GM12878 (cell line): ENCODE data around the gene MROH8. TPM values are rescaled to one million over a fixed set of nuclear protein-coding genes. Genes with fewer than 3 reads are reported as not detected.

Source experiments
- ATAC-seq: fragments of 200-7000 bp; cut with Tn5 transposase; 3 replicates; pipeline ENCODE4 v1.9.1; 2020; ENCODE audit warnings: mild to moderate bottlenecking, moderate library complexity
- BruUV-seq: library from RNA; stranded (reverse); fragments of 400-500 nt; replicated peaks from 2 replicates; lab custom pipeline; 2021; lab: Mats Ljungman, UMichigan
- CTCF ChIA-PET: fragments of 300-600 bp; sonication (Branson Sonifier 250); formaldehyde crosslinking; extraction: SDS; loops from one replicate; lab custom pipeline; 2021; ENCODE audit warnings: inconsistent platforms; lab: Yijun Ruan, JAX
- POLR2A ChIA-PET: fragments of 350-600 bp; formaldehyde crosslinking; extraction: SDS; loops from one replicate; lab custom pipeline; 2021; ENCODE audit warnings: inconsistent platforms; lab: Charles Lee
- RAD21 ChIA-PET: fragments of 300-600 bp; sonication (Branson Sonifier 250); formaldehyde crosslinking; loops from one replicate; lab custom pipeline; 2023; ENCODE audit warnings: antibody characterized with exemption; ENCODE audit not compliant: unreplicated experiment; lab: Charles Lee
- SMC1A ChIA-PET: fragments of 300-600 bp; sonication (Branson Sonifier 250); formaldehyde crosslinking; loops from one replicate; lab custom pipeline; 2023; ENCODE audit not compliant: unreplicated experiment, uncharacterized antibody; lab: Charles Lee
- DNase-seq: peaks from one replicate; pipeline ENCODE4 v3.0.0-alpha.2; 2011; ENCODE audit warnings: low read depth, low spot score
- FAIRE-seq: peaks from 3 replicates; lab custom pipeline; 2011; peaks lifted over from hg19 to GRCh38; lab: Jason Lieb, UNC
- H2AFZ ChIP-seq: 2 replicates; pipeline ENCODE4 v1.6.0; 2011; ENCODE audit warnings: low read depth, low read length, control low read depth; ENCODE audit not compliant: control insufficient read depth
- H3K27ac ChIP-seq: 2 replicates; pipeline ENCODE4 v1.5.1; 2011; ENCODE audit warnings: control low read depth; ENCODE audit not compliant: control insufficient read depth, insufficient read depth
- H3K27me3 ChIP-seq, 2 experiments: replicated peaks in 1 of 2; 2 replicates each; pipeline versions ENCODE4 v1.6.0 to v1.6.1; 2011; ENCODE audit warnings: low read length in 1 of 2; ENCODE audit not compliant: control insufficient read depth in 2 of 2, insufficient read depth in 2 of 2
- H3K36me3 ChIP-seq, 2 experiments: 2 replicates each; pipeline ENCODE4 v1.5.1; 2011; ENCODE audit warnings: low read length in 1 of 2; ENCODE audit not compliant: control insufficient read depth in 2 of 2, insufficient read depth in 2 of 2
- H3K4me1 ChIP-seq: 2 replicates; pipeline ENCODE4 v1.6.1; 2011; ENCODE audit warnings: mild to moderate bottlenecking, low read length, moderate library complexity, mixed read lengths; ENCODE audit not compliant: control insufficient read depth, insufficient read depth
- H3K4me2 ChIP-seq: 2 replicates; pipeline ENCODE4 v1.6.0; 2011; ENCODE audit warnings: control low read depth; ENCODE audit not compliant: control insufficient read depth, insufficient read depth
- H3K4me3 ChIP-seq: fragments of 200-600 bp; sonication (generic); 2 replicates; pipeline ENCODE4 v1.5.1; 2016
- H3K79me2 ChIP-seq: 2 replicates; pipeline ENCODE4 v1.6.0; 2011; ENCODE audit warnings: low read length; ENCODE audit not compliant: control insufficient read depth, insufficient read depth
- H3K9ac ChIP-seq: 2 replicates; pipeline ENCODE4 v1.8.0; 2011; ENCODE audit warnings: low read length, control low read depth, mixed read lengths; ENCODE audit not compliant: control insufficient read depth, insufficient read depth
- H3K9me3 ChIP-seq: replicated peaks from 3 replicates; pipeline ENCODE4 v1.5.1; 2011; ENCODE audit warnings: mild to moderate bottlenecking, low read length; ENCODE audit not compliant: control insufficient read depth, insufficient read depth
- H4K20me1 ChIP-seq: 2 replicates; pipeline ENCODE4 v1.6.0; 2011; ENCODE audit not compliant: control insufficient read depth, insufficient read depth
- CBX3 ChIP-seq: fragments of 200-600 bp; sonication (generic); IDR thresholded peaks from 2 replicates; pipeline ENCODE4 v1.6.1; 2016; ENCODE audit warnings: low read depth, borderline replicate concordance
- CHD2 ChIP-seq: IDR thresholded peaks from 2 replicates; pipeline ENCODE4 v1.6.1; 2011; ENCODE audit warnings: low read depth, low read length, improper control_type of control experiment, borderline replicate concordance
- CREB1 ChIP-seq: IDR thresholded peaks from 2 replicates; pipeline ENCODE4 v1.6.1; 2012; ENCODE audit warnings: low read depth, mild to moderate bottlenecking, inconsistent platforms
- ESRRA ChIP-seq: IDR thresholded peaks from 2 replicates; pipeline ENCODE4 v1.6.1; 2012; ENCODE audit warnings: mild to moderate bottlenecking, low read length, improper control_type of control experiment
- ETV6 ChIP-seq, 2 experiments: fragments of 450-650 bp in 1 of 2; IDR thresholded peaks in 1 of 2; conservative IDR thresholded peaks in 1 of 2; 2 replicates each; pipeline ENCODE4 v1.6.1; 2014; ENCODE audit warnings: antibody characterized with exemption in 1 of 2, borderline replicate concordance in 1 of 2, low read depth in 1 of 2, mild to moderate bottlenecking in 1 of 2, moderate library complexity in 1 of 2
- EZH2 ChIP-seq: IDR thresholded peaks from 2 replicates; pipeline ENCODE4 v1.6.1; 2012; ENCODE audit warnings: low read depth, mild to moderate bottlenecking, control low read depth, inconsistent platforms, low read length, borderline replicate concordance; ENCODE audit not compliant: control insufficient read depth
- HDGF ChIP-seq: fragments of 450-650 bp; IDR thresholded peaks from 2 replicates; pipeline ENCODE4 v1.6.1; 2016; ENCODE audit warnings: antibody characterized with exemption
- IRF3 ChIP-seq: fragments of 450-650 bp; IDR thresholded peaks from 2 replicates; pipeline ENCODE4 v1.6.1; 2014; ENCODE audit warnings: mild to moderate bottlenecking
- MYC ChIP-seq: IDR thresholded peaks from 2 replicates; pipeline ENCODE4 v1.6.1; 2011; ENCODE audit warnings: mild to moderate bottlenecking, low read length, moderate library complexity, inconsistent platforms; ENCODE audit not compliant: insufficient read depth, insufficient replicate concordance, insufficient read length, severe bottlenecking
- POLR2AphosphoS2 ChIP-seq: IDR thresholded peaks from 2 replicates; pipeline ENCODE4 v1.6.1; 2011; ENCODE audit warnings: low read depth, mild to moderate bottlenecking, low read length, improper control_type of control experiment, moderate library complexity
- REST ChIP-seq: IDR thresholded peaks from 2 replicates; pipeline ENCODE4 v1.6.1; 2012; ENCODE audit warnings: mild to moderate bottlenecking, low read depth, low read length
- RUNX3 ChIP-seq: IDR thresholded peaks from 2 replicates; pipeline ENCODE4 v1.6.1; 2012; ENCODE audit warnings: low read length, inconsistent platforms
- SPI1 ChIP-seq: IDR thresholded peaks from 2 replicates; pipeline ENCODE4 v1.6.1; 2011; ENCODE audit warnings: low read depth, mild to moderate bottlenecking, low read length, moderate library complexity, borderline replicate concordance; ENCODE audit not compliant: insufficient read depth
- TCF7 ChIP-seq: IDR thresholded peaks from 2 replicates; pipeline ENCODE4 v1.6.1; 2014; ENCODE audit warnings: antibody characterized with exemption, borderline replicate concordance
- WGBS: methylation state at CpG from one replicate; pipeline ENCODE4 v1.1.6; 2016; ENCODE audit warnings: low lambda C conversion rate; ENCODE audit not compliant: insufficient replicate concordance, insufficient coverage; ENCODE audit errors: missing lambda C conversion rate; 5-methylcytosine and 5-hydroxymethylcytosine counted together
- in situ Hi-C: fragments of 300-500 bp; cut with MboI; formaldehyde crosslinking; loops from 9 replicates; pipeline ENCODE4 v1.14.3; 2018; ENCODE audit warnings: mixed read lengths
- intact Hi-C: fragments of 100-400 bp; cut with micrococcal nuclease; formaldehyde crosslinking; loops from one replicate; pipeline ENCODE4 v1.14.2; 2022; ENCODE audit not compliant: unreplicated experiment
- polyA plus RNA-seq, 11 experiments: library from polyadenylated mRNA; depleted of rRNA in 4 of 11; unstranded in 6 of 11; stranded (reverse) in 5 of 11; fragments of >200 nt; fragmentation: Nextera tagmentation in 4 of 11; fragmentation: Illumina TruSeq in 1 of 11; extraction: Ambion mirVana in 4 of 11; extraction: Trizol in 1 of 11; gene quantifications; 1 replicate in 1 of 11; 2 replicates in 10 of 11; pipeline versions ENCODE4 v1.2.1 to v1.2.3, GENCODE V29; 2011 to 2016; ENCODE audit warnings: inconsistent platforms in 2 of 11, missing spikeins in 2 of 11, low read depth in 1 of 11
- total RNA-seq, 4 experiments: library from RNA; depleted of rRNA in 3 of 4; stranded (reverse); fragments of >200 nt in 3 of 4; fragmentation: Illumina TruSeq in 1 of 4; extraction: Trizol in 1 of 4; gene quantifications; 2 replicates each; pipeline versions ENCODE4 v1.2.1 to v1.2.3, GENCODE V29; 2013 to 2021
- TF ChIP-seq, protein P1 (sequence below): fragments of 150-350 bp; IDR thresholded peaks from 2 replicates; pipeline ENCODE4 v1.6.1; 2016; ENCODE audit warnings: low read depth, low read length

Gene MROH8
- total and polyA plus RNA-seq, 10 of the 15 experiments (the other 5 are each of a cell fraction or from before 2014, with no cell fraction given) = 0.16 to 2.8 (median 1.8) TPM

GRCh38 chr20:37161830-37162549 lies 17.4 kb downstream of the MROH8 start:
- no peak for DNase-seq
- Histone ChIP-seq H3K27me3 (no peaks in the 10 kb centered on the region), H3K9me3 (no peaks in the 10 kb centered on the region), H3K27ac (no peak overlapping the region), H3K79me2 (no peaks in the 10 kb centered on the region), H3K4me3 (no peak overlapping the region), H3K4me1 (no peaks in the 10 kb centered on the region), H4K20me1 (no peaks in the 10 kb centered on the region), H3K36me3 (no peaks in the 10 kb centered on the region), H3K4me2 (no peak overlapping the region), H3K9ac (no peak overlapping the region), H2AFZ (no peak overlapping the region)
- in situ Hi-C loops = no loop called here
- ChIA-PET SMC1A (no interaction called here), RAD21 (no interaction called here), POLR2A (no interaction called here), CTCF (no interaction called here)
- intact Hi-C loops = no loop called here
- no peak for ATAC-seq
- no TSS peak for BruUV-seq
- 80% methylated on average over 12 of the region's 12 CpGs for WGBS
- FAIRE-seq = no peak
- TF ChIP-seq CHD2 = no peak
- no peak for TF ChIP-seq EZH2
- no peak for TF ChIP-seq REST
- no peak for TF ChIP-seq POLR2AphosphoS2
- TF ChIP-seq TCF7 = no peak
- no peak for TF ChIP-seq ESRRA
- TF ChIP-seq RUNX3 = no peak
- TF ChIP-seq, protein P1, sequence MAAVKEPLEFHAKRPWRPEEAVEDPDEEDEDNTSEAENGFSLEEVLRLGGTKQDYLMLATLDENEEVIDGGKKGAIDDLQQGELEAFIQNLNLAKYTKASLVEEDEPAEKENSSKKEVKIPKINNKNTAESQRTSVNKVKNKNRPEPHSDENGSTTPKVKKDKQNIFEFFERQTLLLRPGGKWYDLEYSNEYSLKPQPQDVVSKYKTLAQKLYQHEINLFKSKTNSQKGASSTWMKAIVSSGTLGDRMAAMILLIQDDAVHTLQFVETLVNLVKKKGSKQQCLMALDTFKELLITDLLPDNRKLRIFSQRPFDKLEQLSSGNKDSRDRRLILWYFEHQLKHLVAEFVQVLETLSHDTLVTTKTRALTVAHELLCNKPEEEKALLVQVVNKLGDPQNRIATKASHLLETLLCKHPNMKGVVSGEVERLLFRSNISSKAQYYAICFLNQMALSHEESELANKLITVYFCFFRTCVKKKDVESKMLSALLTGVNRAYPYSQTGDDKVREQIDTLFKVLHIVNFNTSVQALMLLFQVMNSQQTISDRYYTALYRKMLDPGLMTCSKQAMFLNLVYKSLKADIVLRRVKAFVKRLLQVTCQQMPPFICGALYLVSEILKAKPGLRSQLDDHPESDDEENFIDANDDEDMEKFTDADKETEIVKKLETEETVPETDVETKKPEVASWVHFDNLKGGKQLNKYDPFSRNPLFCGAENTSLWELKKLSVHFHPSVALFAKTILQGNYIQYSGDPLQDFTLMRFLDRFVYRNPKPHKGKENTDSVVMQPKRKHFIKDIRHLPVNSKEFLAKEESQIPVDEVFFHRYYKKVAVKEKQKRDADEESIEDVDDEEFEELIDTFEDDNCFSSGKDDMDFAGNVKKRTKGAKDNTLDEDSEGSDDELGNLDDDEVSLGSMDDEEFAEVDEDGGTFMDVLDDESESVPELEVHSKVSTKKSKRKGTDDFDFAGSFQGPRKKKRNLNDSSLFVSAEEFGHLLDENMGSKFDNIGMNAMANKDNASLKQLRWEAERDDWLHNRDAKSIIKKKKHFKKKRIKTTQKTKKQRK = no peak
- no peak for TF ChIP-seq CBX3
- TF ChIP-seq CREB1 = no peak
- no peak for TF ChIP-seq HDGF
- TF ChIP-seq MYC = no peak
- TF ChIP-seq SPI1 = no peak
- TF ChIP-seq ETV6 (conservative IDR thresholded peaks at IDR 0.05 in 1 of 2, IDR thresholded peaks at IDR 0.05 in 1 of 2; ENCODE audit: borderline replicate concordance in 1 of 2, low read depth in 1 of 2) = no peak
- no peak for TF ChIP-seq IRF3
